Measurements from ENCODE around the gene NELFB.

The NELFB gene

GRCh38 chr9:137229903-137230704, 25.0 kb upstream of the NELFB start:
- DNase-seq (ENCODE audit: extremely low read depth, low read depth) = no peak
- no peak for TF ChIP-seq CTCF (IDR thresholded peaks at IDR 0.05; ENCODE audit: low read depth, low read length)

DNA sequence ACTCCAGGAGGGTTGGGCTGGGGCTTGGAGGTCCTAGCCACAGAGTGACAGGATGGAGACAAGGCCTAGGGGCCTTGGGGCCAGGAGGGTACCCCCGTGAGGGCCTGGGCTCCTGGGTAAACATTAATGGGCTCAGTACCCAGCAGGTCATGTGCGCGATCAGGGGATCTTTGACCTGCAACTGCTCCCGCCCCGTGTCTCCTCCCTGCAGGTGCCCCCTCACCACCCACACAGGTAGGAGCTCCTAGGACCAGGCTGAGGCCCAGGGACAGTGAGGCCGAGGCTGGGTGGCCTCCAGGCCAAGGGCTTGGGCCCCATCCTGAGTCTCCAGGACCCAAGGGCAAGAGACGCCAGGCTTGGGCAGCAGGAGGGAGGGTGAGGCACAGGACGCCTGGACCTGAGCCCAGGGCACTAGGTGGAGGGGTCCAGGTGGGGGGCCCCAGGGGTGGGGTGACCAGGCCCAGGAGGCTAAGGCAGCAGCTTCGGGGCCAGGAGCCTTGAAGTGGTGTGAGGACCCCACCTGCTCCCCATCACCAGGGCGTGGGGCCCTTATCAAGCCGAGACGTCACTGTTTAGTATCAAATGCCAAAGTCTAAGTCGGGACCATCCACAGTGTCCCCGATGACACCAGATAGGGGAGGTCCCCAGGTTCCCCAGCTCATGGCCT, 24.3 kb upstream of the NELFB start, which contains the start of gene SLC34A3:
TSS of gene SLC34A3 (plus strand) at position 197 of the 667 bp plus-strand sequence. CDS start 802 bp downstream, outside the sequence.
- no peak for TF ChIP-seq CTCF (IDR thresholded peaks at IDR 0.05; ENCODE audit: low read depth, low read length)
- no peak for DNase-seq (ENCODE audit: extremely low read depth, low read depth)

DNA sequence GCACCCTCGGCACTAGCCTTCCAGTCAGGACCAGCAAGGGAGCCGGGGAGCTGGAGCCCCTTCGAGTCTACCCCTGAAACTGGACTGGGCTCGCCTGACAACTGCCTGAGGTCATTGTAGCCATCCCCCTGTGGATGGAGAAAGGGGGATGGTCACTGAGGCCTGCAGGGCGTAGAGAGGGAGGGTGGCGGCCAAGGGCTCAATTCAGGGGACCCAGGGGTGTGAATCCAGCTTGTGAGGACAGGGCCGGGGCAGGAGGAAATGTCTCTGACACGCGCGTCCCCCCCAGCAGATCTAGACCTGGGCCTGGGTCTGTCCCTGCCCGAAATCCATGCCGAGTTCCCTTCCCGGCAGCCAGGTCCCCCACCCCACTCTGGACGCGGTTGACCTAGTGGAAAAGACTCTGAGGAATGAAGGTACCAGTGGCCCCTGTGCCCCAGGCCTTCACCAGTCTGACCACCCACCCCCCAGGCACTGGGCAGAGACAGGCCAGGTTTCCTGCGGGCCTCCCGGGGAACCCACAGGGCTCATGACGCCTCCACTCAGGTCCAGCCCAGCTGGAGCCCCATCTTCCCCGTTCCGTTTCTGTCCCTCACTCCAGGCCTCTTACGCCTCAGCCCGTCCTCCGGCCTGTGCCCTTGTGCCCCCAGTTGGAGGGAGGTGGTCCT, 23.6 kb upstream of the NELFB start:
- no peak for TF ChIP-seq CTCF (IDR thresholded peaks at IDR 0.05; ENCODE audit: low read depth, low read length)
- DNase-seq (ENCODE audit: extremely low read depth, low read depth) = no peak

GRCh38 chr9:137232101-137232500, 23.0 kb upstream of the NELFB start:
- no peak for DNase-seq (ENCODE audit: extremely low read depth, low read depth)
- TF ChIP-seq CTCF (IDR thresholded peaks at IDR 0.05; ENCODE audit: low read depth, low read length) = no peak

- TF ChIP-seq CTCF (IDR thresholded peaks at IDR 0.05; ENCODE audit: low read depth, low read length) = no peak
These were observed 22.6 kb upstream of the NELFB start for GRCh38 chr9:137232510-137232909.

DNA sequence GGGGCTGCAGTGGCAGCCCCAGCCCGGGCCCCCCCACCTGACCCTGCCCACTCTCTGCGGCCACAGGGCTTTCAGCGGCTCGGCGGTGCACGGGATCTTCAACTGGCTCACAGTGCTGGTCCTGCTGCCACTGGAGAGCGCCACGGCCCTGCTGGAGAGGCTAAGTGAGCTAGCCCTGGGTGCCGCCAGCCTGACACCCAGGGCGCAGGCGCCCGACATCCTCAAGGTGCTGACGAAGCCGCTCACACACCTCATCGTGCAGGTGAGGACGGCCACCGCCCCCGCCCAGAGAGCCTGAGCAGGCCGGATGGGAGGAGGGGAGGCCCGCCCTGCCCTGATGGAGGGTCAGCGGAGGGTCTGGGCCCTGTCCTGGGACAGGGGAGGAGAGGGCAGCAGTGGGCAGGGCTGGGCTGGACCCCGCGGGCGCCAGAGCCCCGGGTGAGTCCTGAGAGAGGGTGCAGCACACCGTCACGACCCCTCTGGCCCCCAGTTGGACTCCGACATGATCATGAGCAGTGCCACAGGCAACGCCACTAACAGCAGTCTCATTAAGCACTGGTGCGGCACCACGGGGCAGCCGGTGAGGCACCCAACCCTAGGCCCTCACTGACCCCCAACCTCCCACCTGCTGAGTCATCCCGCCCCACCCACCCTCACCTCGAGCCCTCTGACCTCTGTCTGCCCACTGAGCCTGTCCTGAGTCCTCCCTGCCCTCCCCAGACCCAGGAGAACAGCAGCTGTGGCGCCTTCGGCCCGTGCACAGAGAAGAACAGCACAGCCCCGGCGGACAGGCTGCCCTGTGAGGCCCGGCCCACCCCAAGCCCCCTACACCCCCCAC, 21.8 kb upstream of the NELFB start:
- TF ChIP-seq CTCF (IDR thresholded peaks at IDR 0.05; ENCODE audit: low read depth, low read length) = no peak
- no peak for DNase-seq (ENCODE audit: extremely low read depth, low read depth)

More at GRCh38 chr9:137232510-137232909, 22.6 kb upstream of the NELFB start:
- DNase-seq (ENCODE audit: extremely low read depth, low read depth) = no peak

Measured in AG09319 (cell line).